Measurements from ENCODE around the gene IL21R. TPM values are rescaled to one million over a fixed set of nuclear protein-coding genes. Genes with fewer than 3 reads are reported as not detected.

IL21R gene
- total and polyA plus RNA-seq, 10 of the 15 experiments (the other 5 are each of a cell fraction or from before 2014, with no cell fraction given), result 5.3 to 138 (median 82.5) TPM

- TF ChIP-seq, protein P1, sequence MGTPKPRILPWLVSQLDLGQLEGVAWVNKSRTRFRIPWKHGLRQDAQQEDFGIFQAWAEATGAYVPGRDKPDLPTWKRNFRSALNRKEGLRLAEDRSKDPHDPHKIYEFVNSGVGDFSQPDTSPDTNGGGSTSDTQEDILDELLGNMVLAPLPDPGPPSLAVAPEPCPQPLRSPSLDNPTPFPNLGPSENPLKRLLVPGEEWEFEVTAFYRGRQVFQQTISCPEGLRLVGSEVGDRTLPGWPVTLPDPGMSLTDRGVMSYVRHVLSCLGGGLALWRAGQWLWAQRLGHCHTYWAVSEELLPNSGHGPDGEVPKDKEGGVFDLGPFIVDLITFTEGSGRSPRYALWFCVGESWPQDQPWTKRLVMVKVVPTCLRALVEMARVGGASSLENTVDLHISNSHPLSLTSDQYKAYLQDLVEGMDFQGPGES (IDR thresholded peaks at IDR 0.05), result no peak
- TF ChIP-seq ASH2L (IDR thresholded peaks at IDR 0.05; ENCODE audit: borderline replicate concordance, low read depth), result no peak
- TF ChIP-seq ATF2 (IDR thresholded peaks at IDR 0.05; ENCODE audit: low read length), result peak; percentile 53
- 0 out of 2 replicates have a peak, but pooled peaks have one; percentile 11 for TF ChIP-seq POLR2A (IDR thresholded peaks at IDR 0.05; ENCODE audit: low read depth, low read length)
- TF ChIP-seq PAX8 (IDR thresholded peaks at IDR 0.05), result no peak
- TF ChIP-seq MXI1 (IDR thresholded peaks at IDR 0.05; ENCODE audit: low read depth, low read length), result no peak; the same call in 1 of the 2 replicates
- TF ChIP-seq FOXK2 (IDR thresholded peaks at IDR 0.05), result no peak
- TF ChIP-seq RAD21 (IDR thresholded peaks at IDR 0.05; ENCODE audit: insufficient read depth, low read depth, low read length), result no peak
- no peak for TF ChIP-seq TCF7 (IDR thresholded peaks at IDR 0.05; ENCODE audit: borderline replicate concordance)
- TF ChIP-seq, protein P2, sequence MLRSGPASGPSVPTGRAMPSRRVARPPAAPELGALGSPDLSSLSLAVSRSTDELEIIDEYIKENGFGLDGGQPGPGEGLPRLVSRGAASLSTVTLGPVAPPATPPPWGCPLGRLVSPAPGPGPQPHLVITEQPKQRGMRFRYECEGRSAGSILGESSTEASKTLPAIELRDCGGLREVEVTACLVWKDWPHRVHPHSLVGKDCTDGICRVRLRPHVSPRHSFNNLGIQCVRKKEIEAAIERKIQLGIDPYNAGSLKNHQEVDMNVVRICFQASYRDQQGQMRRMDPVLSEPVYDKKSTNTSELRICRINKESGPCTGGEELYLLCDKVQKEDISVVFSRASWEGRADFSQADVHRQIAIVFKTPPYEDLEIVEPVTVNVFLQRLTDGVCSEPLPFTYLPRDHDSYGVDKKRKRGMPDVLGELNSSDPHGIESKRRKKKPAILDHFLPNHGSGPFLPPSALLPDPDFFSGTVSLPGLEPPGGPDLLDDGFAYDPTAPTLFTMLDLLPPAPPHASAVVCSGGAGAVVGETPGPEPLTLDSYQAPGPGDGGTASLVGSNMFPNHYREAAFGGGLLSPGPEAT (IDR thresholded peaks at IDR 0.05; ENCODE audit: low read depth), result peak; percentile 23; the same call in 1 of the 2 replicates
- peak; percentile 8; the same call in 1 of the 2 replicates for TF ChIP-seq CBFB (IDR thresholded peaks at IDR 0.05; ENCODE audit: low read depth)
Measured at GRCh38 chr16:27450196-27450549, 48.2 kb downstream of the IL21R start (continued).
